Keratinocyte (primary cell): Measurements from ENCODE around the gene FOXD4L6. TPM values are rescaled to one million over a fixed set of nuclear protein-coding genes. Genes with fewer than 3 reads are reported as not detected.
"Not testable (repeated sequence)": the region's sequence is repeated elsewhere in the genome, so short reads cannot be mapped to it uniquely, and the experiment has no call there.

Experiments used
- DNase-seq: peaks from one replicate; pipeline ENCODE4 v3.0.0-alpha.2; 2011; ENCODE audit warnings: low read depth, missing footprints, low spot score
- FAIRE-seq: peaks from 2 replicates; lab custom pipeline; 2011; peaks lifted over from hg19 to GRCh38; lab: Jason Lieb, UNC
- H2AFZ ChIP-seq: 2 replicates; pipeline ENCODE4 v1.6.0; 2012; ENCODE audit warnings: low read length, control low read depth, inconsistent platforms; ENCODE audit not compliant: control insufficient read depth
- H3K27ac ChIP-seq: 2 replicates; pipeline ENCODE4 v1.5.1; 2011; ENCODE audit warnings: low read length; ENCODE audit not compliant: control insufficient read depth, insufficient read depth
- H3K27me3 ChIP-seq: 3 replicates; pipeline ENCODE4 v1.6.0; 2011; ENCODE audit warnings: low read length; ENCODE audit not compliant: control insufficient read depth, insufficient read depth; ENCODE audit errors: extremely low read depth
- H3K36me3 ChIP-seq, 2 experiments: 2 replicates in 1 of 2; 3 replicates in 1 of 2; pipeline ENCODE4 v1.5.1; 2011; ENCODE audit warnings: low read length in 2 of 2, mild to moderate bottlenecking in 1 of 2; ENCODE audit not compliant: control insufficient read depth in 2 of 2, insufficient read depth in 2 of 2; ENCODE audit errors: extremely low read depth in 1 of 2
- H3K4me1 ChIP-seq: 3 replicates; pipeline ENCODE4 v1.5.1; 2011; ENCODE audit warnings: low read length; ENCODE audit not compliant: control insufficient read depth, insufficient read depth; ENCODE audit errors: extremely low read depth
- H3K4me2 ChIP-seq: 3 replicates; pipeline ENCODE4 v1.6.0; 2011; ENCODE audit warnings: low read depth, low read length; ENCODE audit not compliant: control insufficient read depth, insufficient read depth; ENCODE audit errors: extremely low read depth
- H3K4me3 ChIP-seq, 3 experiments: fragments of 200-600 bp in 1 of 3; sonication (generic) in 1 of 3; 2 replicates in 2 of 3; 3 replicates in 1 of 3; pipeline ENCODE4 v1.5.1; 2011 to 2016; ENCODE audit warnings: low read length in 3 of 3, mild to moderate bottlenecking in 3 of 3, control low read depth in 2 of 3, inconsistent platforms in 1 of 3, low read depth in 1 of 3, mixed read lengths in 1 of 3, mixed run types in 1 of 3, moderate library complexity in 1 of 3; ENCODE audit not compliant: control insufficient read depth in 2 of 3, insufficient read depth in 2 of 3; ENCODE audit errors: extremely low read depth in 1 of 3
- H3K79me2 ChIP-seq: 2 replicates; pipeline ENCODE4 v1.6.0; 2012; ENCODE audit warnings: low read length; ENCODE audit not compliant: control insufficient read depth, insufficient read depth
- H3K9ac ChIP-seq: 3 replicates; pipeline ENCODE4 v1.6.0; 2011; ENCODE audit warnings: low read length; ENCODE audit not compliant: control insufficient read depth, insufficient read depth; ENCODE audit errors: extremely low read depth
- H3K9me1 ChIP-seq: 3 replicates; pipeline ENCODE4 v1.6.0; 2011; ENCODE audit warnings: low read length; ENCODE audit not compliant: control insufficient read depth, insufficient read depth; ENCODE audit errors: extremely low read depth
- H3K9me3 ChIP-seq: 2 replicates; pipeline ENCODE4 v1.5.1; 2012; ENCODE audit warnings: low read depth, low read length; ENCODE audit not compliant: control insufficient read depth
- H4K20me1 ChIP-seq: 3 replicates; pipeline ENCODE4 v1.6.0; 2011; ENCODE audit warnings: low read length; ENCODE audit not compliant: control insufficient read depth, insufficient read depth; ENCODE audit errors: extremely low read depth
- dilution Hi-C: fragments of 300-500 bp; cut with MboI; formaldehyde crosslinking; loops from one replicate; pipeline ENCODE4 v1.7.0; 2020; ENCODE audit warnings: low sequenced_read_pairs; ENCODE audit not compliant: extremely low pct_ligation_motif_present
- polyA plus RNA-seq, 5 experiments: library from polyadenylated mRNA; depleted of rRNA in 3 of 5; stranded (reverse) in 3 of 5; stranded (forward) in 1 of 5; unstranded in 1 of 5; fragments of >200 nt; gene quantifications; 1 replicate in 1 of 5; 2 replicates in 3 of 5; 3 replicates in 1 of 5; pipeline versions ENCODE4 v1.2.1 to v1.2.3, GENCODE V29; 2011 to 2012; ENCODE audit warnings: missing spikeins in 2 of 5, low read depth in 1 of 5, low replicate concordance in 1 of 5

The FOXD4L6 gene
- polyA plus RNA-seq, 1 donor (not counting 4 experiments of a cell fraction or from before 2014, with no cell fraction given): not detected

- H3K27me3 ChIP-seq, H4K20me1 ChIP-seq, H3K9ac ChIP-seq, H3K27ac ChIP-seq, H3K4me3 ChIP-seq, FAIRE-seq, H3K4me1 ChIP-seq, dilution Hi-C loops, H3K36me3 ChIP-seq, DNase-seq, H2AFZ ChIP-seq, H3K4me2 ChIP-seq, H3K9me1 ChIP-seq, H3K9me3 ChIP-seq, H3K79me2 ChIP-seq: not testable (repeated sequence)
Observed at GRCh38 chr9:41104542-41104941, 23.9 kb downstream of the FOXD4L6 start.

- H3K9me3 ChIP-seq, H3K79me2 ChIP-seq, H3K4me1 ChIP-seq, DNase-seq, H3K9me1 ChIP-seq, H3K4me2 ChIP-seq, H3K9ac ChIP-seq, H3K4me3 ChIP-seq, H2AFZ ChIP-seq, H4K20me1 ChIP-seq, H3K27me3 ChIP-seq, H3K27ac ChIP-seq, FAIRE-seq, H3K36me3 ChIP-seq, dilution Hi-C loops: not testable (repeated sequence)
Observed at GRCh38 chr9:41100508-41100907, 28.0 kb downstream of the FOXD4L6 start.

GRCh38 chr9:41098759-41099158, 29.7 kb downstream of the FOXD4L6 start:
- H3K9me1 ChIP-seq, H3K27me3 ChIP-seq, H4K20me1 ChIP-seq, H3K36me3 ChIP-seq, H2AFZ ChIP-seq, H3K9me3 ChIP-seq, H3K9ac ChIP-seq, H3K79me2 ChIP-seq, H3K4me1 ChIP-seq, H3K4me2 ChIP-seq, DNase-seq, H3K4me3 ChIP-seq, FAIRE-seq, H3K27ac ChIP-seq, dilution Hi-C loops: not testable (repeated sequence)

GRCh38 chr9:41095060-41095459, 33.4 kb downstream of the FOXD4L6 start:
- H3K4me1 ChIP-seq, H3K27ac ChIP-seq, H3K9me3 ChIP-seq, H3K36me3 ChIP-seq, H2AFZ ChIP-seq, dilution Hi-C loops, H3K4me2 ChIP-seq, H3K9ac ChIP-seq, H3K27me3 ChIP-seq, DNase-seq, H3K79me2 ChIP-seq, H4K20me1 ChIP-seq, FAIRE-seq, H3K9me1 ChIP-seq, H3K4me3 ChIP-seq: not testable (repeated sequence)

- H3K27ac ChIP-seq, H3K4me1 ChIP-seq, H3K79me2 ChIP-seq, DNase-seq, H3K4me3 ChIP-seq, dilution Hi-C loops, H4K20me1 ChIP-seq, H3K36me3 ChIP-seq, H3K9me1 ChIP-seq, FAIRE-seq, H2AFZ ChIP-seq, H3K27me3 ChIP-seq, H3K9ac ChIP-seq, H3K9me3 ChIP-seq, H3K4me2 ChIP-seq: not testable (repeated sequence)
Observed at GRCh38 chr9:41094010-41094773, 34.3 kb downstream of the FOXD4L6 start.
